Measurements from ENCODE around the gene PCYT1A. TPM values are rescaled to one million over a fixed set of nuclear protein-coding genes. Genes with fewer than 3 reads are reported as not detected.
A peak's percentile ranks its signal among the peaks of the same experiment; 100 is the strongest.

The PCYT1A gene
- total and polyA plus RNA-seq, 4 donors, result 21.2 to 67.4 (median 42.7) TPM

DNA sequence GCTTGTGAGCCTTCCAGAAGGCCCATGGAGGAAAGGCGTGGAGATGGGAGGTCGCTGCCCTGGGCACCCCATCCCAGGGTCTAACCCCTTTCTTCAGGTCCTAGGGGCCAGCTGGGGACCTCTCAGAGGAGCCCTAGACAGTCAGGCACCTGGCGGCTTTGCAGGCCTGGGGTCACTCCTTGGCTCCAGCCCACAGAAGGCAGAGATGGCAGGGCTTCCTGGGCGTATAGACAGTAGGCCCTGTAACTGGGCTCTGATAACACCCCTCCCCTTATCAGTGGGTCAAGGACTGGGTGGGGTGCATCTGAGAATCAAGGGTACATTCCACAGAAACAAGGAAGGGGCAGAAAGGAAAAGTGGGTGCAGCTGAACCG lies 93.0 kb downstream of the PCYT1A start:
- 79 to 82% methylated on average over 5 of the region's 5 CpGs for WGBS, 2 donors
- H3K4me1 ChIP-seq (ENCODE audit: control insufficient read depth in 5 of 5, insufficient read depth in 5 of 5, low read length in 5 of 5), result peaks cover 0 to 17% (median 0%) of the 10 kb centered on the region in 5 donors
- H3K4me3 ChIP-seq, result no peak overlapping the region
- no peak for DNase-seq
- H3K27me3 ChIP-seq (ENCODE audit: control insufficient read depth in 3 of 3, insufficient read depth in 3 of 3, low read length in 2 of 3), result no peaks in the 10 kb centered on the region
- H3K9me3 ChIP-seq (ENCODE audit: control insufficient read depth in 4 of 4, insufficient read depth in 3 of 4, low read length in 3 of 4), result no peaks in the 10 kb centered on the region
- no peak overlapping the region for H3K9ac ChIP-seq (ENCODE audit: insufficient read depth in 1 of 2, low read length in 2 of 2)
- no peak overlapping the region for H3K27ac ChIP-seq (ENCODE audit: low read depth in 1 of 2, low read length in 1 of 2)
- TF ChIP-seq CTCF (IDR thresholded peaks at IDR 0.05; ENCODE audit: control extremely low read depth, extremely low read depth), result no peak
- H3K36me3 ChIP-seq (ENCODE audit: control insufficient read depth in 4 of 4, insufficient read depth in 4 of 4, low read length in 4 of 4), result no peaks in the 10 kb centered on the region
- ATAC-seq (ENCODE audit: insufficient read depth, low FRiP score), result no peak

GRCh38 chr3:196193736-196194541 lies 93.6 kb downstream of the PCYT1A start:
- DNase-seq (peak in 2 of 3 donors; percentile 36 to 40), ATAC-seq (ENCODE audit: insufficient read depth, low FRiP score) (no peak)
- H3K36me3 ChIP-seq (ENCODE audit: control insufficient read depth in 4 of 4, insufficient read depth in 4 of 4, low read length in 4 of 4), result no peaks in the 10 kb centered on the region
- no peak for TF ChIP-seq CTCF (IDR thresholded peaks at IDR 0.05; ENCODE audit: control extremely low read depth, extremely low read depth)
- H3K27me3 ChIP-seq (ENCODE audit: control insufficient read depth in 3 of 3, insufficient read depth in 3 of 3, low read length in 2 of 3), result no peaks in the 10 kb centered on the region
- no peak overlapping the region for H3K9ac ChIP-seq (ENCODE audit: insufficient read depth in 1 of 2, low read length in 2 of 2)
- peaks cover 0 to 19% (median 0%) of the 10 kb centered on the region in 5 donors for H3K4me1 ChIP-seq (ENCODE audit: control insufficient read depth in 5 of 5, insufficient read depth in 5 of 5, low read length in 5 of 5)
- peak overlapping the region; percentile 23 to 24 for H3K27ac ChIP-seq (ENCODE audit: low read depth in 1 of 2, low read length in 1 of 2)
- 42 to 52% methylated on average over 13 of the region's 13 CpGs for WGBS, 2 donors
- H3K9me3 ChIP-seq (ENCODE audit: control insufficient read depth in 4 of 4, insufficient read depth in 3 of 4, low read length in 3 of 4), result no peaks in the 10 kb centered on the region
- no peak overlapping the region for H3K4me3 ChIP-seq

- Histone ChIP-seq H3K9me3 (ENCODE audit: control insufficient read depth in 4 of 4, insufficient read depth in 3 of 4, low read length in 3 of 4) (no peaks in the 10 kb centered on the region), H3K9ac (ENCODE audit: insufficient read depth in 1 of 2, low read length in 2 of 2) (no peak overlapping the region), H3K4me1 (ENCODE audit: control insufficient read depth in 5 of 5, insufficient read depth in 5 of 5, low read length in 5 of 5) (peaks cover 0 to 19% (median 0%) of the 10 kb centered on the region in 5 donors), H3K27me3 (ENCODE audit: control insufficient read depth in 3 of 3, insufficient read depth in 3 of 3, low read length in 2 of 3) (no peaks in the 10 kb centered on the region), H3K36me3 (ENCODE audit: control insufficient read depth in 4 of 4, insufficient read depth in 4 of 4, low read length in 4 of 4) (no peaks in the 10 kb centered on the region), H3K27ac (ENCODE audit: low read depth in 1 of 2, low read length in 1 of 2) (peak overlapping the region; percentile 23 to 24), H3K4me3 (no peak overlapping the region)
- DNase-seq, result no peak
- WGBS, 2 donors, result 55 to 68% methylated on average over 15 of the region's 15 CpGs
- ATAC-seq (ENCODE audit: insufficient read depth, low FRiP score), result no peak
- TF ChIP-seq CTCF (IDR thresholded peaks at IDR 0.05; ENCODE audit: control extremely low read depth, extremely low read depth), result no peak
Measured at GRCh38 chr3:196193133-196193735, 94.3 kb downstream of the PCYT1A start.

Measured in lung (tissue), 12 donors.